Vagina (tissue), 2 donors: ENCODE data around the gene TMEM141. TPM values are rescaled to one million over a fixed set of nuclear protein-coding genes. Genes with fewer than 3 reads are reported as not detected.

Source experiments
- DNase-seq, 2 donors: peaks; one replicate each; pipeline ENCODE4 v3.0.0-alpha.2; 2017; ENCODE audit errors: extremely low spot score in 2 of 2
- H3K27ac ChIP-seq: fragments of 200-600 bp; sonication (generic); one replicate; pipeline ENCODE4 v1.5.1; 2019
- H3K27me3 ChIP-seq: fragments of 200-600 bp; sonication (generic); one replicate; pipeline ENCODE4 v1.5.1; 2019
- H3K36me3 ChIP-seq, 2 donors: fragments of 200-600 bp; sonication (generic); one replicate each; pipeline ENCODE4 v1.5.1; 2017 to 2019
- H3K4me1 ChIP-seq: fragments of 200-600 bp; sonication (generic); one replicate; pipeline ENCODE4 v1.5.1; 2019
- H3K4me3 ChIP-seq, 2 donors: fragments of 200-600 bp; sonication (generic); 1 replicate in 1 of 2; 2 replicates in 1 of 2; pipeline ENCODE4 v1.5.1; 2016 to 2019
- H3K9me3 ChIP-seq: fragments of 200-600 bp; sonication (generic); one replicate; pipeline ENCODE4 v1.5.1; 2019
- POLR2A ChIP-seq, 2 donors: fragments of 450-650 bp; IDR thresholded peaks; one replicate each; pipeline ENCODE4 v1.6.1; 2017; ENCODE audit warnings: antibody characterized with exemption in 2 of 2, mild to moderate bottlenecking in 2 of 2, moderate library complexity in 2 of 2
- POLR2AphosphoS5 ChIP-seq, 2 donors: sonication (generic); formaldehyde crosslinking; IDR thresholded peaks; one replicate each; pipeline ENCODE4 v1.9.0; 2017; ENCODE audit warnings: antibody characterized with exemption in 2 of 2, mild to moderate bottlenecking in 2 of 2, low read depth in 1 of 2; ENCODE audit not compliant: insufficient read depth in 1 of 2
- intact Hi-C: fragments of 100-400 bp; cut with DNase I; formaldehyde crosslinking; loops from one replicate; pipeline ENCODE4 v1.15.1; 2023
- total RNA-seq: library from RNA; depleted of rRNA; stranded (reverse); fragments of >200 nt; gene quantifications from one replicate; pipeline ENCODE4 v1.2.3, GENCODE V29; 2016
- TF ChIP-seq, protein P1 (sequence below), 3 experiments: fragments of 450-650 bp in 2 of 3; fragments of 200-600 bp in 1 of 3; sonication (generic) in 1 of 3; IDR thresholded peaks; one replicate each; pipeline ENCODE4 v1.5.1; 2017 to 2019; ENCODE audit warnings: antibody characterized with exemption in 3 of 3, mild to moderate bottlenecking in 2 of 3, moderate library complexity in 2 of 3

TMEM141 gene
- total RNA-seq, 1 donor from 2014 or later = 64.1 TPM

DNA sequence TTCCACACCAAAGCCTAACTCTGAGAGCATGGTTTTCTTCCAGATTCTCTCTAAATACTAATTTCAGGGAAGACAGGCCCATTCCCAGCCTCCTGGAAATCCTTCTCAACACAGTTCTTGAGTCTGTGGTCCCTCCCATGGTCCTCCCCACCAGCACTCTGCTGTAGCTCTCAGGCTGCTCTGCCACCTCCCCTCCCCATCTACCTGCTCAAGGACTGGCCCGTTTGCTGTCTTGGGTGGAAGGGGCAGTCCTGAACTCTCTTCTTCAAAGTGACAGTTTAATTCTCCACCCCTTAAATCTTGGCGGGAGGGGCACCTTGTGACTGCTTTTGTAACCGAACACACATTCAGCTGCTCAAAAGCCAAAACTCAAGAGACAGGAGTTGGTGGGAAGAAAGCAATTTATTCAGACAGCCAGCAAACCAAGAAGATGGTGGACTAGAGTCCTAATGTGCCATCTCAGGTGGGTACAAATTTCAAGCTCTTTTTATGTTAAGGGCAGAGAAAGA lies 19.2 kb upstream of the TMEM141 start:
- no peak overlapping the region for H3K4me3 ChIP-seq
- H3K27me3 ChIP-seq = no peaks in the 10 kb centered on the region
- DNase-seq = no peak
- H3K27ac ChIP-seq = no peak overlapping the region
- H3K9me3 ChIP-seq = no peaks in the 10 kb centered on the region
- intact Hi-C loops = no loop called here
- H3K36me3 ChIP-seq = no peaks in the 10 kb centered on the region
- no peaks in the 10 kb centered on the region for H3K4me1 ChIP-seq
- no peak for TF ChIP-seq POLR2A (IDR thresholded peaks at IDR 0.05)
- TF ChIP-seq POLR2AphosphoS5 (IDR thresholded peaks at IDR 0.05; ENCODE audit: insufficient read depth in 1 of 2, low read depth in 1 of 2) = no peak
- TF ChIP-seq, protein P1, sequence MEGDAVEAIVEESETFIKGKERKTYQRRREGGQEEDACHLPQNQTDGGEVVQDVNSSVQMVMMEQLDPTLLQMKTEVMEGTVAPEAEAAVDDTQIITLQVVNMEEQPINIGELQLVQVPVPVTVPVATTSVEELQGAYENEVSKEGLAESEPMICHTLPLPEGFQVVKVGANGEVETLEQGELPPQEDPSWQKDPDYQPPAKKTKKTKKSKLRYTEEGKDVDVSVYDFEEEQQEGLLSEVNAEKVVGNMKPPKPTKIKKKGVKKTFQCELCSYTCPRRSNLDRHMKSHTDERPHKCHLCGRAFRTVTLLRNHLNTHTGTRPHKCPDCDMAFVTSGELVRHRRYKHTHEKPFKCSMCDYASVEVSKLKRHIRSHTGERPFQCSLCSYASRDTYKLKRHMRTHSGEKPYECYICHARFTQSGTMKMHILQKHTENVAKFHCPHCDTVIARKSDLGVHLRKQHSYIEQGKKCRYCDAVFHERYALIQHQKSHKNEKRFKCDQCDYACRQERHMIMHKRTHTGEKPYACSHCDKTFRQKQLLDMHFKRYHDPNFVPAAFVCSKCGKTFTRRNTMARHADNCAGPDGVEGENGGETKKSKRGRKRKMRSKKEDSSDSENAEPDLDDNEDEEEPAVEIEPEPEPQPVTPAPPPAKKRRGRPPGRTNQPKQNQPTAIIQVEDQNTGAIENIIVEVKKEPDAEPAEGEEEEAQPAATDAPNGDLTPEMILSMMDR (IDR thresholded peaks at IDR 0.05) = no peak

DNA sequence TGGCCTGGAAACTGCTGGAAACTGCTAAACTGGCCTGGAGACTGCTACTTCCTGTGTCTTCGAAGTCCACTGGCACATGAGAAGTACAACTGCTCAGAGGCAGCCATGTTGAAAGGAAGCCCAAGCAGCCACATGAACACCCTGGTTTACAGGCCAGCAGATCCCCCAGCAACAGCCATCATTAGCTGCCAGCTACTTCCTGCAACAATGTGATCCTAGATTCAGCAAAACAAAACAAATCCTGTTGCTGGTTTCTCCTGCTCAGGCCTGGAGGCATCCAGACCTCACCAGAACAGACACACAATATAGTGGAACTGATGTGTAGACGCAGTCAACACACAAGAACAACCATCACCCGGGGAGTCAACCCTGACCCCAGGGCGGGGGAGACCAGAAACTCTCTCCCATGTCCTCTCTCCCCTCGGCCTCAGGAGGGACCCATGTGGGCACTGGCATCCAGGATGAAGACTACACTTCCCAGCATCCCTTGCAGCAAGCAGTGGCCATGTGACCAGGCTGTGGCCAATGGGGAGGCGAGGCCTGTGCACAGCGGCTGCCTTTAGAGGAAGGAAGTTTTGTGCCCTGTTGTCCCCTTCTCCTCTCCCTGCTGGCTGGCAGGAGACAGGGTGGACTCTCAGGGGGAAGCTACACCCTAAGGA lies 17.6 kb upstream of the TMEM141 start:
- H3K4me1 ChIP-seq = no peaks in the 10 kb centered on the region
- no peaks in the 10 kb centered on the region for H3K9me3 ChIP-seq
- no peaks in the 10 kb centered on the region for H3K27me3 ChIP-seq
- TF ChIP-seq POLR2AphosphoS5 (IDR thresholded peaks at IDR 0.05; ENCODE audit: insufficient read depth in 1 of 2, low read depth in 1 of 2) (no peak), POLR2A (IDR thresholded peaks at IDR 0.05) (no peak)
- TF ChIP-seq, protein P1 (IDR thresholded peaks at IDR 0.05) = no peak
- no peak overlapping the region for H3K27ac ChIP-seq
- intact Hi-C loops = no loop called here
- no peak overlapping the region for H3K4me3 ChIP-seq
- DNase-seq = no peak
- H3K36me3 ChIP-seq = no peaks in the 10 kb centered on the region

DNA sequence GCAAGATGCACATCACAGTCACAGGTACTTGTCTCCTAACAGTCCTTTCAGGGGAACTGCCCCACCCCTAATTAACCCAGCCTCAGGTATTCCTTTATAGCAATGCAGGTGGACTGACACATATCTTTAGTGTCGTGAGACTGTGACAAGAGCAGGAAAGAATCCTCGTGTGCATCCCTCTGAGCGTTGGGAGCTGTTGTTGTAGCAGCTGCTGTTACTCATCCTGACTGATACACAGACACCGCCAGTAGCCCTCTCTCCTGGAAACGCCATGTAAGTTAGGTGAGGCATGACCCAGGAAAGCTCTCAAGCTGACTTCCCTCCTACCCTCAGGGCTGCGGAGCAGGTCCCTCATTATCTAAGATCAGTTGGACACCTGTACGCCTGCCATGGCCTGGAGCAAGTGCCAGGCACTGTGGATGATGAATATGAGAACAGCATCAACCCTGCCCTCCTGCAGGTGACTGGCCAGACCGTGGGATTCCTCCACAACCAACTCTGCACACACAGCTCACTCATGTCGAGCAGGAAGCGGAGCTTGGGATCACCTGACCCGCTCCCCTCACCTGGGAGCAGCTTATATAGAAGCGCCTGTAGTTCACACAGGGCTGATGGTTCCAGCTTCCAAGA lies 16.6 kb upstream of the TMEM141 start:
- no peak overlapping the region for H3K4me3 ChIP-seq
- intact Hi-C loops = no loop called here
- TF ChIP-seq POLR2AphosphoS5 (IDR thresholded peaks at IDR 0.05; ENCODE audit: insufficient read depth in 1 of 2, low read depth in 1 of 2) (no peak), POLR2A (IDR thresholded peaks at IDR 0.05) (no peak)
- TF ChIP-seq, protein P1 (IDR thresholded peaks at IDR 0.05) = no peak
- no peaks in the 10 kb centered on the region for H3K4me1 ChIP-seq
- H3K9me3 ChIP-seq = no peaks in the 10 kb centered on the region
- DNase-seq = no peak
- H3K27me3 ChIP-seq = no peaks in the 10 kb centered on the region
- H3K36me3 ChIP-seq = no peaks in the 10 kb centered on the region
- H3K27ac ChIP-seq = no peak overlapping the region

DNA sequence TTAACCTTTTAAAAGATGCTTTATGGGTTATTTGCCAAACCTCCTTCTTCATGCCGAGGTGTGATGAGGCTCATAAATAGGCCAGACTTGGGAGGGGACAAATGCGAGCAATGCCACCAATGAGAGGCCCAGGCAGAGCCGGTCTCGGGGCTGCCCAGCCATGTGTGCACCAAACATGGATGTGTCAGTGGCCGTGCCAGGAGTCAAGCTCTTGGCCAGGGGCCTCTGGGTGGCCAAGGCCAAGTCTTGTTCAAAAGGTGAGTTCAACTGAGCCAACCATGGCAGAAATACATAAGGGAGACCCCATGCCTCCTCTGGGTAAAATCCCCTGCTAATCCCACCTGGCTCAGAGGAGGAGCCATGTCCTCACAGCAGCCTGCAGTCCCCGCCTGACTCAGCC lies 16.0 kb upstream of the TMEM141 start:
- Histone ChIP-seq H3K4me1 (no peaks in the 10 kb centered on the region), H3K27me3 (no peaks in the 10 kb centered on the region), H3K36me3 (no peaks in the 10 kb centered on the region), H3K4me3 (no peak overlapping the region), H3K9me3 (no peaks in the 10 kb centered on the region), H3K27ac (no peak overlapping the region)
- TF ChIP-seq, protein P1 (IDR thresholded peaks at IDR 0.05) = no peak
- TF ChIP-seq POLR2A (IDR thresholded peaks at IDR 0.05) (no peak), POLR2AphosphoS5 (IDR thresholded peaks at IDR 0.05; ENCODE audit: insufficient read depth in 1 of 2, low read depth in 1 of 2) (no peak)
- DNase-seq = no peak
- intact Hi-C loops = no loop called here

DNA sequence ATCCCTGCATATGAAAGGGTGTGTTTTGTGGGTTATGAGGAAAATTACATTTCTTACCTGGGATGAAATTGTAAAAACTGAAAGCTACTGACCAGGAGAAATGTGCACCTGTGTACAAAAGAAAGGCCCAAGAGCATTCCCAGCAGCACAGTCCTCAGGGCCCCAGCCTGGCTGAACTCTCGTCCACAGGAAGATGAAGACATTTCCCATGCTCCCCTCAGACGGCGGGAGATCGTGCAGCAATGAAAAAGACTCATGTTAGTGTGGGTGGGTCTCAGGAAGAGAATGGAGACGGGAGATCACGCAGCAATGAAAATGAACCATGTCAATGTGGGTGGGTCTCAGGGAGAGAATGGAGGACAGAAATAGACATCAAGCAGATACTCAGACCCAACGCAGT lies 14.2 kb upstream of the TMEM141 start:
- no peak overlapping the region for H3K27ac ChIP-seq
- intact Hi-C loops = no loop called here
- DNase-seq = no peak
- H3K4me1 ChIP-seq = no peaks in the 10 kb centered on the region
- H3K27me3 ChIP-seq = no peaks in the 10 kb centered on the region
- H3K4me3 ChIP-seq = no peak overlapping the region
- TF ChIP-seq, protein P1 (IDR thresholded peaks at IDR 0.05) = no peak
- TF ChIP-seq POLR2AphosphoS5 (IDR thresholded peaks at IDR 0.05; ENCODE audit: insufficient read depth in 1 of 2, low read depth in 1 of 2) (no peak), POLR2A (IDR thresholded peaks at IDR 0.05) (no peak)
- no peaks in the 10 kb centered on the region for H3K9me3 ChIP-seq
- no peaks in the 10 kb centered on the region for H3K36me3 ChIP-seq
